GM18505 (cell line): Measurements from ENCODE around the gene MUC13.

Source experiments
- ATAC-seq: cut with Tn5 transposase; IDR thresholded peaks from one replicate; pipeline ENCODE4 v1.9.1; 2021; ENCODE audit not compliant: unreplicated experiment
- POLR2A ChIP-seq: IDR thresholded peaks from 4 replicates; pipeline ENCODE4 v1.6.1; 2011; ENCODE audit warnings: borderline replicate concordance; ENCODE audit not compliant: insufficient read depth, insufficient read length; ENCODE audit errors: extremely low read depth

The MUC13 gene

DNA sequence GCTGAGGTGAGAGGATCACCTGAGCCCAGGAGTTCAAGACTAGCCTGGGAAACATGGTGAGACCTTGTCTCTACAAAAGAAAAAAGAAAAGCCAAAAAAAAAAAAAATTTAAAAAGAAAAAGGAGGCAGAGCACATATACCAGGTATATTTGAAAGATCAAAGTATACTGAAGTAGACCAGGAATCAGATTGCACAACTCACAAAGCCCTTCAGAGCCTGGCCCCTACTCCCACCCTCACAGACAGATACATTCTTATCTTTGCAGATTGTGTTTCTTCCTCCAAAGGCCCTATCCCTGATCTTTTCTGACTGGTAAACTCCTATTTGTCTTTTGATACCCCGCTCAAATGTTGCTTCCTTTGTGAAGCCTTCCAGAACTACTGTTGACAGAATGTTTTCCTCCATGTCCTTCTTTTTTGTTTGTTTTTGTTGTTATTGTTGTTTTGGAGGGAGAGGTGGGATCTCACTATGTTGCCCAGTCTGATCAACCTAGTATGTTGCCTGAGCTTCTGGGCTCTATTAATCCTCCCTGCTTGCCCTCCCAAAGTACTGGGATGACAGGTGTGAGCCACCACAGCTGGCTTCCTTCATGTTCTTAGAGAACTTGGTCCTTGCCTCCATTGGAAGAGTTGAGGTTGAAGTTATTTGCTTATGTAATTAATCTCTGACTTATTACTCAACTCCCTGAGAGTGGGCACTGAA is 37.6 kb downstream of the MUC13 start:
- TF ChIP-seq POLR2A, result no peak
- no peak for ATAC-seq

GRCh38 chr3:124895756-124896155 is 38.8 kb downstream of the MUC13 start:
- no peak for ATAC-seq
- TF ChIP-seq POLR2A, result no peak

- no peak for ATAC-seq
- TF ChIP-seq POLR2A, result no peak
These were observed 41.0 kb downstream of the MUC13 start for GRCh38 chr3:124893526-124893925.

DNA sequence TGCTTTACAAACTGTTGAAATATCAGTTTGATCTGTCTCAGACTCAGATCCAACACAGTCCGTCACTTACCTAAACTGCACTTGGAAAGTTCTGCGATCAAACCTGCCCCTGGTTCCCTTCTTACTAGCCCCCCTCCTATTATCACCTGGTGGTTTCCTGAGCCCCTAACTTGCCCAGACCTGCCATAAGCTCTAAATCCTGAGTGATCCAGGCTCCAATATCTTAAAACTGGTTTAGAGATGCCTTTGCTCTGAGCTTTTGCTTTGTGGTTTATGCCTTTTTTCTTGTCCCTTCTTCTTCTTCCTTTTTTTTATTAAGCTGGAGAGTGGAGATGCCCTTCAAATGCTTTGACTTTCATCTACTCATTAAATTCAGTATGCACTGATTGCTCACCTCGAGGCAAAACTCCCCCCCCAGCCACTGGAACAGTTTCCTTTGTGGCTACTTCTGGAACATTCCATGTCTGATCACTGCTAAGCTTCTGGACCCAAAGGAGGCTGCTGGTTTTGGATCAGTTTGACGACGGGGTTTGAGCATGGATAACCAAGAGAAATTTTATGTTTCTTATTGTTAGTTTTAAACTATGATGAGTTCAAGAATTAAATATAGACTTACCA is 43.9 kb downstream of the MUC13 start:
- ATAC-seq, result no peak
- no peak for TF ChIP-seq POLR2A

DNA sequence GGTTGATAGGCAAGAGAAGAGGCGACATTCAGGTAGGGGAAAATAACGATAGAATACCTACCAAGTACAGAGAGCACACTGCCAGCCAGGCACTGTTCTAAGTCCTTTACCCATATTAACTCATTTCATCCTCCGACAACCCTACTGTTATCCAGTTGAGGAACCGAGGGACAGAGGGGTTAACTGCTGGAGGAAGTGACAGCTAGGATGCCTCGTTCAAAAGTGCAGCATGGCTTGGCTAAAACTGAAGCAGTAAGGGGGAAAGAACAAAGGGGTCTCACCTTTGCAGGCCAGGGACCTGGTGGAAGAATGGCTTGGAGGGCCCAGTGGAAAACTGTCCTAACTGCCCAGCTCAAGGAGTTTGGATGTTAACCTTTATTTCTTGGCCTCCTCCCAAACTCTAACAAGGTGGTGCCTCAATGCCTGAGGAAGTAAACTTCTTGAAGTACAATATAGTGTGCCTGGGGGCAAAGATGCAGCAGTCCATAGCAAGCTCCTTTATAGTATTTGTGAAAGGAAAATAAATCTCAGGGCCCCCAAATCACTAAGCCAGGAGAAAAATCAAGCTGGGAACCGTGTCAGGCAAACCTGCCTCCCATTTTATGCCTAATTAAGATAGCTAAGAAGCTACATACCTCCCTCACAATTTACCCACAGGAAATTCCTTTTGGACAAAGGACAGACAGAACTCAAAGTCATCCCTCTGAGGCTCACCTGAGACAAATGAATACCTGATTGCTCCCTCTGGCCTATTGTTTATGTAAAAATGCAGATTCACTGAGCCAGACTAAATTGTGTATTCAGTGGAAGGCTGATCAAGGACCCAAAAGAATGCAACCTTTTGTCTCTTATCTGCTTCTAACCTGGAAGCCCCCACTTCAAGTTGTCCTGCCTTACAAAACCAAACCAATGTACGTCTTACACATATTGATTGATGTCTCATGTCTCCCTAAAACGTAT is 45.8 kb downstream of the MUC13 start:
- ATAC-seq, result no peak
- TF ChIP-seq POLR2A, result no peak

DNA sequence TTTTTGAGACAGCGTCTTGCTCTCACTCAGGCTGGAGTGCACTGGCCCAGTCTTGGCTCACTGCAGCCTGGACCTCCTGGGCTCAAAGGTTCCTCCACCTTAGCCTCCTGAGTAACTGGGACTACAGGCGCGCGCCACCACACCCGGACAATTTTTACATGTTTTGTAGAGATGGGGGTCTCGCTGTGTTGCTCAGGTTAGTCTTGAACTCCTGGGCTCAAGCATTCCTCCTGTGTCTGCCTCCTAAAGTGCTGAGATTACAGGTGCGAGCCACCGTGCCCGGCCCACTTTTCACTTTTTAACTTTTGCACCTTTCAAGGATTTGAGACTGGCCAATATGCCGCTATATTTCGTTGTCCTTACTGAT is 46.6 kb downstream of the MUC13 start:
- no peak for TF ChIP-seq POLR2A
- no peak for ATAC-seq

DNA sequence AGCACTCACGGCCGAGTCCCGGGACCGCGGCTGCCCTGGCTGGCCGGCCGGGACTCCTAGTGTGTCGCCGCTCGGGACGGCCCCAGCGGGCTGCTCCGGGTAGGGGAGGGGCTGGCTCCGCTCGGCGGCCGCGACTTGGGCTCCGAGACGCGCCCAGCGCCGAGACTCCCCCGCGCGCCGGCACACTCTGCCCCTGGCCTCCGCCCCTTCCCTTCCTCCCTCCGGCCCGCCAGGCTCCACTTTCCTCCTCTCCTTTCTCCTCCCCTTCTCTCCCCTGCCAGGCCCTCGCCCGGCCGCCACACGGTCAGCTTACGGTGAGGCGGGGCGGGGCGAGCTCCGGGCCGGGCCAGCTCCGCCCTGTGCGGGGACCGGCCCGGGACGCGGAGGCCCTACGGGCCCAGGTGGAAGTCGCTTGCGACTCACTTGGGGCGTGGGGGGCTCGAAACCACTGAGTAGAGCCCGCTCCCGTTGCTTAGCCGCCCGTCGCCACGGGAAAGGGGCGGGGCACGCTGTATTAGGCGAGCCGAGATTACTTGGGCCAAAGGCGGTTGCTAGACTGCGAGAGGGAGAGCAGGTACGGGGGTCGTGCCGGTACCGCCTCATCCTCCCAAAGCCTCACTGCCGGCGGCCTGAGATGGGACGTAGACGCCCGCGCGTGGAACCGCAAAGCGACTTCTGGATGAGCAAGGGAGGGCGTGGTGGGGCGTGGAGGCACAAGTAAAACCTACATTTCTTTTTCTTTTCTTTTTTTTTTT is 47.2 kb downstream of the MUC13 start, which contains the start of gene ITGB5:
Gene ITGB5, minus strand, starts transcription at position 189 of the 755 bp plus-strand sequence. CDS start 365 bp downstream, outside the sequence.
- peak; percentile 55 for ATAC-seq
- TF ChIP-seq POLR2A, result no peak

- no peak for TF ChIP-seq POLR2A
- ATAC-seq, result peak; percentile 51
These were observed 48.1 kb downstream of the MUC13 start for GRCh38 chr3:124886168-124887056.

DNA sequence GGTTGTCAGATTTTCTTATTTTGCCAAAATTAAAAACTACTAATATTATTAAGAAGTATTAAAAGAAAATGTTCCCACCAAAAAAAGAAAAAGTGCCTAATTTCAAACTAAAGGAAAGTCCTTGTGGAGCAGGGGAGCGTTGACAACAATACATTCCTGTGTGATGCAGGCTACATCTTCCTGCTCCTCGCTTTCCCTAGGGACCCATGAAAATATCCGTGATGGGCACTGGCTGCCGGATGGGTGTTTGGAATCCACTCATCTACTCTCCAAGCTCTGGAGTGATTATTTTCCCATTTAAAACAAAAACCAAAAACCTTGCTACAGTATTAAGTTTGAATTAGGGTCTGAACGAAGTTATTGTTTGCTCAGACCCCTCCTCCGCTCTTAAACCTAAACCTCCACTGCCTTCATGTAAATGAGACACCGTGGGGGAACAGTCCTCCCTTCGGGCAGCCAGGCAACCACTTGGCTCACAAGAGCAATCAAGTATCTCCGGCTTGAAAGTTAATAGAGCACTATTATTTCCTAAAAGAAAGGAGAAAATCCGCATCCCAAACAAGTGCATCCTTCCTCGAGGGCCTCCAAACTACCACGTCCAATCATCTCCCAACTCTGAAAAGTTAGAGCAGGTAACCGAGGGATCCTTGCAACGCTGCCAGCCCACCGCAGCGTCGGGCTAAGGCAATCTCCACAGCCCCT is 48.9 kb downstream of the MUC13 start:
- no peak for TF ChIP-seq POLR2A
- no peak for ATAC-seq

DNA sequence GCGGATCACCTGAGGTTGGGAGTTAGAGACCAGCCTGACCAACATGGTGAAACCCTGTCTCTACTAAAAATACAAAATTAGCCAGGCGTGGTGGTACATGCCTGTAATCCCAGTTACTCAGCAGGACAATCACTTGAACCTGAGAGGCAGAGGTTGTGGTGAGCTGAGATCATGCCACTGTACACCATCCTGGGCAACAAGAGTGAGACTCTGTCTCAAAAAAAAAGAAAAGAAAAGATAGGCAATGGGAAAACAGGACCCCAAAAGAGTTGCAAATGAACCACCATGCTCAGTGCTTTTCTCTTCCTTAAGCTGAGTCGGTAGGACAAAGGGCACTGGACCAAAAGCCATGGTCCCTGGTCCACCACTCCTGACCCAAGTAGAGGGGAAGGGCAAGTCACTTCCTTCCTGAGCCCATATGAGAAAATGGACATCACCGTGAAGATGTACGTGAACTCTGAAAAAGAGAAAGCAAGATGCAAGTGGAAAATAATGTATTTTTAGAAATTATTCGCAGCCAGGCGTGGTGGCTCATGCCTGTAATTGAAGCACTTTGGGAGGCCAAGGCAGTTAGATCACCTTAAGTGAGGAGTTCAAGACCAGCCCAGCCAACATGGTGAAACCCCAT is 50.0 kb downstream of the MUC13 start:
- no peak for TF ChIP-seq POLR2A
- ATAC-seq, result no peak
